GM23338 (cell line): Measurements from ENCODE around the gene ACTA2. TPM values are rescaled to one million over a fixed set of nuclear protein-coding genes. Genes with fewer than 3 reads are reported as not detected.

ENCODE experiments used
- ATAC-seq: fragments of 200-7000 bp; cut with Tn5 transposase; 3 replicates; pipeline ENCODE4 v1.9.1; 2020
- DNase-seq: peaks from one replicate; pipeline ENCODE4 v3.0.0-alpha.2; 2015; ENCODE audit warnings: low spot score
- H2AFZ ChIP-seq: fragments of 200-600 bp; sonication (generic); 2 replicates; pipeline ENCODE4 v1.8.0; 2016; ENCODE audit warnings: antibody characterized with exemption, mild to moderate bottlenecking, moderate library complexity
- H3F3A ChIP-seq: fragments of 200-600 bp; sonication (generic); replicated peaks from 2 replicates; pipeline ENCODE4 v1.8.0; 2017; ENCODE audit warnings: antibody characterized with exemption, mixed run types, low read depth
- H3K27ac ChIP-seq: fragments of 200-600 bp; sonication (generic); 2 replicates; pipeline ENCODE4 v1.6.1; 2016; ENCODE audit warnings: low read depth
- H3K27me3 ChIP-seq: fragments of 200-600 bp; sonication (generic); 2 replicates; pipeline ENCODE4 v1.8.0; 2016; ENCODE audit warnings: mild to moderate bottlenecking, mixed run types, moderate library complexity; ENCODE audit not compliant: insufficient read depth
- H3K36me3 ChIP-seq: fragments of 200-600 bp; sonication (generic); 2 replicates; pipeline ENCODE4 v1.8.0; 2016; ENCODE audit warnings: mild to moderate bottlenecking; ENCODE audit not compliant: insufficient read depth
- H3K4me1 ChIP-seq: fragments of 200-600 bp; sonication (generic); 2 replicates; pipeline ENCODE4 v1.8.0; 2016; ENCODE audit warnings: mild to moderate bottlenecking, moderate library complexity; ENCODE audit not compliant: insufficient read depth
- H3K4me2 ChIP-seq: fragments of 200-600 bp; sonication (generic); 2 replicates; pipeline ENCODE4 v1.7.1; 2017; ENCODE audit warnings: mixed run types
- H3K4me3 ChIP-seq: fragments of 200-600 bp; sonication (generic); 2 replicates; pipeline ENCODE4 v1.6.1; 2016; ENCODE audit warnings: mixed run types
- H3K79me2 ChIP-seq: fragments of 200-600 bp; sonication (generic); replicated peaks from 2 replicates; pipeline ENCODE4 v1.8.0; 2017; ENCODE audit warnings: mild to moderate bottlenecking; ENCODE audit not compliant: insufficient read depth
- H3K9me2 ChIP-seq: fragments of 200-600 bp; sonication (generic); 2 replicates; pipeline ENCODE4 v1.8.0; 2017; ENCODE audit not compliant: insufficient read depth
- H4K20me1 ChIP-seq: fragments of 200-600 bp; sonication (generic); replicated peaks from 2 replicates; pipeline ENCODE4 v1.8.0; 2017; ENCODE audit warnings: mild to moderate bottlenecking; ENCODE audit not compliant: insufficient read depth
- H3K27ac Mint-ChIP-seq: 2 replicates; pipeline ENCODE4 v1.8.0; 2020; ENCODE audit warnings: inconsistent platforms, mild to moderate bottlenecking, moderate library complexity, mixed read lengths
- H3K27me3 Mint-ChIP-seq: 3 replicates; pipeline ENCODE4 v1.8.0; 2022; ENCODE audit warnings: low read depth, mild to moderate bottlenecking, moderate library complexity, mixed read lengths, inconsistent platforms; ENCODE audit not compliant: insufficient read depth, poor library complexity
- H3K36me3 Mint-ChIP-seq: 3 replicates; pipeline ENCODE4 v1.8.0; 2021; ENCODE audit warnings: low read depth, mild to moderate bottlenecking, inconsistent platforms, moderate library complexity, mixed read lengths
- H3K4me1 Mint-ChIP-seq: 3 replicates; pipeline ENCODE4 v1.8.0; 2020; ENCODE audit warnings: mild to moderate bottlenecking, inconsistent platforms, mixed read lengths
- H3K4me3 Mint-ChIP-seq: 3 replicates; pipeline ENCODE4 v1.8.0; 2021; ENCODE audit warnings: moderate library complexity, mild to moderate bottlenecking, inconsistent platforms, mixed read lengths
- H3K9me3 Mint-ChIP-seq: 3 replicates; pipeline ENCODE4 v1.8.0; 2020; ENCODE audit warnings: moderate library complexity, mild to moderate bottlenecking, inconsistent platforms, mixed read lengths
- CREB1 ChIP-seq: fragments of 250-450 bp; sonication (Bioruptor Pico); IDR thresholded peaks from 2 replicates; pipeline ENCODE4 v1.5.0; 2020; ENCODE audit warnings: low read depth, mild to moderate bottlenecking, moderate library complexity
- EZH2 ChIP-seq: fragments of 200-600 bp; sonication (generic); IDR thresholded peaks from one replicate; pipeline ENCODE4 v1.8.0; 2017; ENCODE audit warnings: antibody characterized with exemption, mild to moderate bottlenecking, low read depth; ENCODE audit not compliant: unreplicated experiment
- JUNB ChIP-seq: IDR thresholded peaks from one replicate; pipeline ENCODE4 v1.6.1; 2016; ENCODE audit warnings: antibody characterized with exemption; ENCODE audit not compliant: unreplicated experiment
- STAT1 ChIP-seq: IDR thresholded peaks from one replicate; pipeline ENCODE4 v1.6.1; 2016; ENCODE audit warnings: antibody characterized with exemption; ENCODE audit not compliant: unreplicated experiment
- ZNF114 ChIP-seq: fragments of 250-450 bp; sonication (Bioruptor Pico); IDR thresholded peaks from 2 replicates; pipeline ENCODE4 v1.5.0; 2020; ENCODE audit warnings: mild to moderate bottlenecking, moderate library complexity
- polyA plus RNA-seq: library from polyadenylated mRNA; unstranded; fragments of >200 nt; fragmentation: Nextera tagmentation; extraction: Ambion mirVana; gene quantifications from 2 replicates; pipeline ENCODE4 v1.2.1, GENCODE V29; 2016
- total RNA-seq: library from RNA; depleted of rRNA; stranded (reverse); fragments of >200 nt; shearing (Covaris generic); gene quantifications from 2 replicates; pipeline ENCODE4 v1.2.3, GENCODE V29; 2014
- TF ChIP-seq, protein P1 (sequence below): fragments of 250-450 bp; sonication (Bioruptor Pico); IDR thresholded peaks from 2 replicates; pipeline ENCODE4 v1.5.0; 2020; ENCODE audit warnings: mild to moderate bottlenecking, moderate library complexity
- TF ChIP-seq, protein P2 (sequence below): IDR thresholded peaks from 2 replicates; pipeline ENCODE4 v1.6.1; 2016; ENCODE audit warnings: antibody characterized with exemption
- TF ChIP-seq, protein P3 (sequence below), 2 experiments: fragments of 200-600 bp in 1 of 2; sonication (generic) in 1 of 2; conservative IDR thresholded peaks; 2 replicates each; pipeline versions ENCODE4 v1.5.1 to v1.6.1; 2016 to 2017; ENCODE audit warnings: antibody characterized with exemption in 2 of 2, low read depth in 2 of 2, mild to moderate bottlenecking in 2 of 2, moderate library complexity in 1 of 2

ACTA2 gene
- total and polyA plus RNA-seq, 2 experiments from 2014 or later = 3.4 to 9.4 TPM

GRCh38 chr10:88934900-88935672 lies 17.5 kb downstream of the ACTA2 start:
- H3K9me3 Mint-ChIP-seq = no peaks in the 10 kb centered on the region
- Histone ChIP-seq H2AFZ (no peak overlapping the region), H3K4me2 (no peak overlapping the region), H4K20me1 (no peaks in the 10 kb centered on the region), H3K27ac (no peak overlapping the region), H3K27me3 (no peaks in the 10 kb centered on the region), H3K4me1 (peaks cover 7% of the 10 kb centered on the region; the same call in 1 of the 2 replicates), H3K9me2 (no peaks in the 10 kb centered on the region), H3F3A (no peaks in the 10 kb centered on the region), H3K4me3 (no peak overlapping the region), H3K36me3 (no peaks in the 10 kb centered on the region), H3K79me2 (no peaks in the 10 kb centered on the region)
- peaks cover 4% of the 10 kb centered on the region for H3K27me3 Mint-ChIP-seq
- no peak for TF ChIP-seq ZNF114
- TF ChIP-seq, protein P1, sequence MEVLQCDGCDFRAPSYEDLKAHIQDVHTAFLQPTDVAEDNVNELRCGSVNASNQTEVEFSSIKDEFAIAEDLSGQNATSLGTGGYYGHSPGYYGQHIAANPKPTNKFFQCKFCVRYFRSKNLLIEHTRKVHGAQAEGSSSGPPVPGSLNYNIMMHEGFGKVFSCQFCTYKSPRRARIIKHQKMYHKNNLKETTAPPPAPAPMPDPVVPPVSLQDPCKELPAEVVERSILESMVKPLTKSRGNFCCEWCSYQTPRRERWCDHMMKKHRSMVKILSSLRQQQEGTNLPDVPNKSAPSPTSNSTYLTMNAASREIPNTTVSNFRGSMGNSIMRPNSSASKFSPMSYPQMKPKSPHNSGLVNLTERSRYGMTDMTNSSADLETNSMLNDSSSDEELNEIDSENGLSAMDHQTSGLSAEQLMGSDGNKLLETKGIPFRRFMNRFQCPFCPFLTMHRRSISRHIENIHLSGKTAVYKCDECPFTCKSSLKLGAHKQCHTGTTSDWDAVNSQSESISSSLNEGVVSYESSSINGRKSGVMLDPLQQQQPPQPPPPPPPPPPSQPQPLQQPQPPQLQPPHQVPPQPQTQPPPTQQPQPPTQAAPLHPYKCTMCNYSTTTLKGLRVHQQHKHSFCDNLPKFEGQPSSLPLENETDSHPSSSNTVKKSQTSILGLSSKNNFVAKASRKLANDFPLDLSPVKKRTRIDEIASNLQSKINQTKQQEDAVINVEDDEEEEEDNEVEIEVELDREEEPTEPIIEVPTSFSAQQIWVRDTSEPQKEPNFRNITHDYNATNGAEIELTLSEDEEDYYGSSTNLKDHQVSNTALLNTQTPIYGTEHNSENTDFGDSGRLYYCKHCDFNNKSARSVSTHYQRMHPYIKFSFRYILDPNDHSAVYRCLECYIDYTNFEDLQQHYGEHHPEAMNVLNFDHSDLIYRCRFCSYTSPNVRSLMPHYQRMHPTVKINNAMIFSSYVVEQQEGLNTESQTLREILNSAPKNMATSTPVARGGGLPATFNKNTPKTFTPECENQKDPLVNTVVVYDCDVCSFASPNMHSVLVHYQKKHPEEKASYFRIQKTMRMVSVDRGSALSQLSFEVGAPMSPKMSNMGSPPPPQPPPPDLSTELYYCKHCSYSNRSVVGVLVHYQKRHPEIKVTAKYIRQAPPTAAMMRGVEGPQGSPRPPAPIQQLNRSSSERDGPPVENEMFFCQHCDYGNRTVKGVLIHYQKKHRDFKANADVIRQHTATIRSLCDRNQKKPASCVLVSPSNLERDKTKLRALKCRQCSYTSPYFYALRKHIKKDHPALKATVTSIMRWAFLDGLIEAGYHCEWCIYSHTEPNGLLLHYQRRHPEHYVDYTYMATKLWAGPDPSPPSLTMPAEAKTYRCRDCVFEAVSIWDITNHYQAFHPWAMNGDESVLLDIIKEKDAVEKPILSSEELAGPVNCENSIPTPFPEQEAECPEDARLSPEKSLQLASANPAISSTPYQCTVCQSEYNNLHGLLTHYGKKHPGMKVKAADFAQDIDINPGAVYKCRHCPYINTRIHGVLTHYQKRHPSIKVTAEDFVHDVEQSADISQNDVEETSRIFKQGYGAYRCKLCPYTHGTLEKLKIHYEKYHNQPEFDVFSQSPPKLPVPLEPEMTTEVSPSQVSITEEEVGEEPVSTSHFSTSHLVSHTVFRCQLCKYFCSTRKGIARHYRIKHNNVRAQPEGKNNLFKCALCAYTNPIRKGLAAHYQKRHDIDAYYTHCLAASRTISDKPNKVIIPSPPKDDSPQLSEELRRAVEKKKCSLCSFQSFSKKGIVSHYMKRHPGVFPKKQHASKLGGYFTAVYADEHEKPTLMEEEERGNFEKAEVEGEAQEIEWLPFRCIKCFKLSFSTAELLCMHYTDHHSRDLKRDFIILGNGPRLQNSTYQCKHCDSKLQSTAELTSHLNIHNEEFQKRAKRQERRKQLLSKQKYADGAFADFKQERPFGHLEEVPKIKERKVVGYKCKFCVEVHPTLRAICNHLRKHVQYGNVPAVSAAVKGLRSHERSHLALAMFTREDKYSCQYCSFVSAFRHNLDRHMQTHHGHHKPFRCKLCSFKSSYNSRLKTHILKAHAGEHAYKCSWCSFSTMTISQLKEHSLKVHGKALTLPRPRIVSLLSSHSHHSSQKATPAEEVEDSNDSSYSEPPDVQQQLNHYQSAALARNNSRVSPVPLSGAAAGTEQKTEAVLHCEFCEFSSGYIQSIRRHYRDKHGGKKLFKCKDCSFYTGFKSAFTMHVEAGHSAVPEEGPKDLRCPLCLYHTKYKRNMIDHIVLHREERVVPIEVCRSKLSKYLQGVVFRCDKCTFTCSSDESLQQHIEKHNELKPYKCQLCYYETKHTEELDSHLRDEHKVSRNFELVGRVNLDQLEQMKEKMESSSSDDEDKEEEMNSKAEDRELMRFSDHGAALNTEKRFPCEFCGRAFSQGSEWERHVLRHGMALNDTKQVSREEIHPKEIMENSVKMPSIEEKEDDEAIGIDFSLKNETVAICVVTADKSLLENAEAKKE (CRISPR knock-in tag) = peak; percentile 46; the same call in 1 of the 2 replicates
- no peak for TF ChIP-seq STAT1
- TF ChIP-seq, protein P2, sequence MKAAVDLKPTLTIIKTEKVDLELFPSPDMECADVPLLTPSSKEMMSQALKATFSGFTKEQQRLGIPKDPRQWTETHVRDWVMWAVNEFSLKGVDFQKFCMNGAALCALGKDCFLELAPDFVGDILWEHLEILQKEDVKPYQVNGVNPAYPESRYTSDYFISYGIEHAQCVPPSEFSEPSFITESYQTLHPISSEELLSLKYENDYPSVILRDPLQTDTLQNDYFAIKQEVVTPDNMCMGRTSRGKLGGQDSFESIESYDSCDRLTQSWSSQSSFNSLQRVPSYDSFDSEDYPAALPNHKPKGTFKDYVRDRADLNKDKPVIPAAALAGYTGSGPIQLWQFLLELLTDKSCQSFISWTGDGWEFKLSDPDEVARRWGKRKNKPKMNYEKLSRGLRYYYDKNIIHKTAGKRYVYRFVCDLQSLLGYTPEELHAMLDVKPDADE = no peak
- no peak for TF ChIP-seq JUNB
- no peak for TF ChIP-seq CREB1
- TF ChIP-seq EZH2 = no peak
- TF ChIP-seq, protein P3, sequence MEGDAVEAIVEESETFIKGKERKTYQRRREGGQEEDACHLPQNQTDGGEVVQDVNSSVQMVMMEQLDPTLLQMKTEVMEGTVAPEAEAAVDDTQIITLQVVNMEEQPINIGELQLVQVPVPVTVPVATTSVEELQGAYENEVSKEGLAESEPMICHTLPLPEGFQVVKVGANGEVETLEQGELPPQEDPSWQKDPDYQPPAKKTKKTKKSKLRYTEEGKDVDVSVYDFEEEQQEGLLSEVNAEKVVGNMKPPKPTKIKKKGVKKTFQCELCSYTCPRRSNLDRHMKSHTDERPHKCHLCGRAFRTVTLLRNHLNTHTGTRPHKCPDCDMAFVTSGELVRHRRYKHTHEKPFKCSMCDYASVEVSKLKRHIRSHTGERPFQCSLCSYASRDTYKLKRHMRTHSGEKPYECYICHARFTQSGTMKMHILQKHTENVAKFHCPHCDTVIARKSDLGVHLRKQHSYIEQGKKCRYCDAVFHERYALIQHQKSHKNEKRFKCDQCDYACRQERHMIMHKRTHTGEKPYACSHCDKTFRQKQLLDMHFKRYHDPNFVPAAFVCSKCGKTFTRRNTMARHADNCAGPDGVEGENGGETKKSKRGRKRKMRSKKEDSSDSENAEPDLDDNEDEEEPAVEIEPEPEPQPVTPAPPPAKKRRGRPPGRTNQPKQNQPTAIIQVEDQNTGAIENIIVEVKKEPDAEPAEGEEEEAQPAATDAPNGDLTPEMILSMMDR (conservative IDR thresholded peaks at IDR 0.05; ENCODE audit: low read depth in 2 of 2) = peak; percentile 96 to 99
- peak; percentile 80 for ATAC-seq
- H3K4me3 Mint-ChIP-seq = no peak overlapping the region
- peak; percentile 91 for DNase-seq
- H3K27ac Mint-ChIP-seq = peak overlapping the region; percentile 22; the same call in 1 of the 2 replicates
- H3K36me3 Mint-ChIP-seq = no peaks in the 10 kb centered on the region
- peaks cover 8% of the 10 kb centered on the region for H3K4me1 Mint-ChIP-seq
